Embryonic facial prominence (tissue), 1 donor: ENCODE data around the gene TSSK1B.
"Not testable (repeated sequence)": the region's sequence is repeated elsewhere in the genome, so short reads cannot be mapped to it uniquely, and the experiment has no call there.

ENCODE experiments used
- DNase-seq: peaks from one replicate; pipeline ENCODE4 v3.0.0-alpha.2; 2016; ENCODE audit errors: extremely low spot score

Gene TSSK1B

DNA sequence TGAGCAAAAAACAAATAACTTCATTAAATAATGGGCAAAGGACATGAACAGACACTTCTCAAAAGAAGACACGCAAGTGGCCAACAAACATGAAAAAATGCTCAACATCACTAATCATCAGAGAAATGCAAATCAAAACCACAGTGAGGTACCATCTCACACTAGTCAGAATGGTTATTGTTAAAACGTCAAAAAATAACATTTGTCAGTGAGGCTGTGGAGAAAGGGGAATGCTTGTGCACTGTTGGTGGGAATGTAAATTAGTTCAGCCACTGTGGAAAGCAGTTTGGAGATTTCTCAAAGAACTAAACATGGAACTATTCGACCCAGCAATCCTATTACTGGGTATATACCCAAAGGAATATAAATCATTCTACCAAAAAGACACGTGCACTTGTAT, 36.8 kb downstream of the TSSK1B start:
- DNase-seq: not testable (repeated sequence)

- no peak for DNase-seq
Observed at GRCh38 chr5:113397046-113397445, 37.7 kb downstream of the TSSK1B start.

GRCh38 chr5:113394658-113395057, 40.1 kb downstream of the TSSK1B start:
- DNase-seq: no peak

DNA sequence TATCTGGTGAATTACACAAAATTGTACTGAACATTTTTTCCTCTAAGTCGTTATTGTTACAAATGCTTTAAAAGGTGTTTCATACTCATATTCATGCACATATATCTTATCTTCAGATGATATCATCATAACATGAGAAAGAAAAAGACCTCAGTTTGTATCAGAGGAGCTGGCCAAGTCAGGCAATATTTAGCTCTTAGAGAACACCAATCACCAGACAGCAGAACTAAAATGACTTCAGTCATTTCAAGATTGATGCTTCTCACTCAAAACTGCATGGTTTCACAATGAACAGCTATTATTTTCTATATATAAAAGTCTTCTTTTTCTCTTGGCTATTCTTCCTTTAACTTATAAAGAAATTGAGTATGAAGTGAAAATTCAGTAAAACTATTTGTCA, 44.6 kb downstream of the TSSK1B start:
- DNase-seq: no peak

GRCh38 chr5:113389116-113389515, 45.7 kb downstream of the TSSK1B start:
- DNase-seq: no peak

DNA sequence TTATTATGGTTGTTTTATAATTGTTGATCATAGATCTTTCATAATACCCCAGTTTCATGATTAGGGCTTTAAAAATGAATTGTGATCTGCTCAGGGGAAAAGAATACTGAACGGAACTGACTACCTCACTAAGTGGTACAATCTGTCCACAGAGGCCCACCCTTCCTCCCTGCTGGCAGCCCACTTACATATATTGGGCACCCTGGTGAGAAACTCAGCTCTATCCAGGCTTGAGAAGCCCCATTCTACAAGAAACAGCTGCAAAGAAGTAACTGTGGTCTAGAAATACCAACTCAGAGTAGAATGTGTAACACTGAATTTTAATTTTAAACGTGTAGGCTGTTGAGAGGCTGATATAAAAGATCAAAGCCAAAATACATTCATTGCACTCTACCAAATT, 46.9 kb downstream of the TSSK1B start:
- DNase-seq: no peak

GRCh38 chr5:113384782-113385285, 50.0 kb downstream of the TSSK1B start:
- no peak for DNase-seq

DNA sequence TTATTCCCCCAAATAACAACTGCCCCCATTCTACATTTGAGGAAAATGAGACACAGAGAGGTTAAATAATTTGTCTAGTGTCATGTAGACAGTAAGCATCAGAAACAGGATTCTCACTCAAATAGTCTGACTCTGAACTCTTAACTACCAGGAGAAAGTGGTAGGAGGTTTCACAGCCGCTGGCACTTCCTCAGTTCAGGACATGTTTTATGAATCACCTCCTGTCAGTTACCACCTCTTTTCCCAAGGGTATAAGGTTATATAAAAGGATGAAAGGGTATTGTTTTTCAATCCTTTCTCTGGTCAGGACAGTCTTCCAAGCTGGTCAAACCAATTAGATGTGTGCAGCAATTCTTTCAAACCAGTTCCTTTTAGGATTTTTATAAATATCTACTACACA, 52.1 kb downstream of the TSSK1B start:
- no peak for DNase-seq
